CD4-positive, alpha-beta T cell (primary cell): ENCODE data around the gene BTN2A1. TPM values are rescaled to one million over a fixed set of nuclear protein-coding genes. Genes with fewer than 3 reads are reported as not detected.

Experiments used
- ATAC-seq: fragments of 200-7000 bp; cut with Tn5 transposase; one replicate; pipeline ENCODE4 v1.10.0; 2022; ENCODE audit warnings: mild to moderate bottlenecking; ENCODE audit not compliant: poor library complexity
- CTCF ChIA-PET: fragments of 350-600 bp; sonication (Branson Sonifier 250); formaldehyde crosslinking; loops from one replicate; lab custom pipeline; 2021; ENCODE audit warnings: antibody characterized with exemption, inconsistent platforms; lab: Charles Lee
- POLR2A ChIA-PET: fragments of 350-600 bp; sonication (Branson Sonifier 250); formaldehyde crosslinking; loops from one replicate; lab custom pipeline; 2021; ENCODE audit warnings: antibody characterized with exemption, inconsistent platforms; lab: Charles Lee
- DNase-seq, 14 experiments: peaks; one replicate each; pipeline ENCODE4 v3.0.0-alpha.2; 2013 to 2020; ENCODE audit warnings: mixed read lengths in 2 of 14
- H3K27ac ChIP-seq, 2 donors: one replicate each; pipeline versions ENCODE4 v1.5.1 to v1.7.0; 2013; ENCODE audit warnings: low read length in 2 of 2, low read depth in 1 of 2, mild to moderate bottlenecking in 1 of 2
- H3K27me3 ChIP-seq, 2 experiments: 1 replicate in 1 of 2; 2 replicates in 1 of 2; pipeline versions ENCODE4 v1.6.1 to v1.7.0; 2013; ENCODE audit warnings: low read length in 2 of 2, control low read depth in 1 of 2, mild to moderate bottlenecking in 1 of 2, moderate library complexity in 1 of 2; ENCODE audit not compliant: insufficient read depth in 2 of 2, control insufficient read depth in 1 of 2
- H3K36me3 ChIP-seq: one replicate; pipeline ENCODE4 v1.6.1; 2013; ENCODE audit warnings: low read length, control low read depth; ENCODE audit not compliant: insufficient read depth
- H3K4me1 ChIP-seq: one replicate; pipeline ENCODE4 v1.6.1; 2013; ENCODE audit warnings: low read length, control low read depth; ENCODE audit not compliant: insufficient read depth
- H3K4me3 ChIP-seq: one replicate; pipeline ENCODE4 v1.5.1; 2013; ENCODE audit warnings: mild to moderate bottlenecking, low read length, moderate library complexity
- H3K9me3 ChIP-seq, 2 experiments: 1 replicate in 1 of 2; 2 replicates in 1 of 2; pipeline versions ENCODE4 v1.6.1 to v1.7.0; 2013; ENCODE audit warnings: low read length in 2 of 2, mild to moderate bottlenecking in 2 of 2, control low read depth in 1 of 2, moderate library complexity in 1 of 2; ENCODE audit not compliant: control insufficient read depth in 1 of 2, insufficient read depth in 1 of 2
- H3K27ac Mint-ChIP-seq: one replicate; pipeline ENCODE4 v1.8.0; 2020; ENCODE audit warnings: mixed read lengths
- H3K27me3 Mint-ChIP-seq: one replicate; pipeline ENCODE4 v1.8.0; 2021; ENCODE audit warnings: mixed read lengths
- H3K36me3 Mint-ChIP-seq: one replicate; pipeline ENCODE4 v1.8.0; 2021; ENCODE audit warnings: low read depth, mixed read lengths
- H3K4me1 Mint-ChIP-seq: one replicate; pipeline ENCODE4 v1.8.0; 2021; ENCODE audit warnings: low read depth, mixed read lengths
- H3K4me3 Mint-ChIP-seq: one replicate; pipeline ENCODE4 v1.8.0; 2020; ENCODE audit warnings: mild to moderate bottlenecking, mixed read lengths
- H3K9me3 Mint-ChIP-seq: one replicate; pipeline ENCODE4 v1.8.0; 2020; ENCODE audit warnings: mixed read lengths
- intact Hi-C, 2 experiments: fragments of 100-400 bp; cut with DNase I in 1 of 2; cut with micrococcal nuclease in 1 of 2; formaldehyde crosslinking; loops; one replicate each; pipeline versions ENCODE4 v1.15.1 to v1.9.0; 2023 to 2025; cut with DNase I, micrococcal nuclease
- total RNA-seq, 174 experiments: library from RNA in 2 of 174; stranded (reverse) in 2 of 174; gene quantifications; one replicate each; pipeline ENCODE4 v1.2.3 and lab custom pipeline; 2021 to 2026
- TF ChIP-seq, protein P1 (sequence below): fragments of 200-600 bp; IDR thresholded peaks from one replicate; pipeline ENCODE4 v1.8.0; 2022; ENCODE audit warnings: antibody characterized with exemption, mild to moderate bottlenecking

BTN2A1 gene
- total RNA-seq, 2 experiments from 2014 or later = 16.2 to 17.5 TPM

GRCh38 chr6:26420688-26421171 lies 37.0 kb upstream of the BTN2A1 start:
- TF ChIP-seq, protein P1, sequence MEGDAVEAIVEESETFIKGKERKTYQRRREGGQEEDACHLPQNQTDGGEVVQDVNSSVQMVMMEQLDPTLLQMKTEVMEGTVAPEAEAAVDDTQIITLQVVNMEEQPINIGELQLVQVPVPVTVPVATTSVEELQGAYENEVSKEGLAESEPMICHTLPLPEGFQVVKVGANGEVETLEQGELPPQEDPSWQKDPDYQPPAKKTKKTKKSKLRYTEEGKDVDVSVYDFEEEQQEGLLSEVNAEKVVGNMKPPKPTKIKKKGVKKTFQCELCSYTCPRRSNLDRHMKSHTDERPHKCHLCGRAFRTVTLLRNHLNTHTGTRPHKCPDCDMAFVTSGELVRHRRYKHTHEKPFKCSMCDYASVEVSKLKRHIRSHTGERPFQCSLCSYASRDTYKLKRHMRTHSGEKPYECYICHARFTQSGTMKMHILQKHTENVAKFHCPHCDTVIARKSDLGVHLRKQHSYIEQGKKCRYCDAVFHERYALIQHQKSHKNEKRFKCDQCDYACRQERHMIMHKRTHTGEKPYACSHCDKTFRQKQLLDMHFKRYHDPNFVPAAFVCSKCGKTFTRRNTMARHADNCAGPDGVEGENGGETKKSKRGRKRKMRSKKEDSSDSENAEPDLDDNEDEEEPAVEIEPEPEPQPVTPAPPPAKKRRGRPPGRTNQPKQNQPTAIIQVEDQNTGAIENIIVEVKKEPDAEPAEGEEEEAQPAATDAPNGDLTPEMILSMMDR = peak; percentile 54
- Mint-ChIP-seq H3K36me3 (peaks cover 15% of the 10 kb centered on the region), H3K27ac (no peak overlapping the region), H3K9me3 (peaks cover 2% of the 10 kb centered on the region), H3K4me1 (peaks cover 4% of the 10 kb centered on the region), H3K4me3 (no peak overlapping the region), H3K27me3 (no peaks in the 10 kb centered on the region)
- DNase-seq (peak in 5 of 14 experiments; percentile 29 to 70 (median 49)), ATAC-seq (peak; percentile 20)
- no peaks in the 10 kb centered on the region for H3K27me3 ChIP-seq
- H3K4me3 ChIP-seq = peak overlapping the region; percentile 93
- peak overlapping the region; percentile 36 to 40 for H3K27ac ChIP-seq
- peaks cover 15% of the 10 kb centered on the region for H3K4me1 ChIP-seq
- ChIA-PET POLR2A (interaction anchor here (1.0 to 1.4 kb wide), 3 partner anchors 32 to 117 kb away, joined by 3 to 4 read pairs (median 3); no protein-coding TSS in a partner anchor), CTCF (interaction anchor here (0.6 to 3.6 kb wide), 8 partner anchors 12 to 175 kb away, joined by 3 to 16 read pairs (median 3); partner anchors contain the start of gene HMGN4)
- intact Hi-C loops = loop anchor here in 1 of 2 experiments (2.0 kb wide), 2 partner anchors 18 to 80 kb away; partner anchors contain the start of gene BTN3A1
- no peaks in the 10 kb centered on the region for H3K36me3 ChIP-seq
- H3K9me3 ChIP-seq = peaks cover 0 to 8% of the 10 kb centered on the region in 2 experiments

DNA sequence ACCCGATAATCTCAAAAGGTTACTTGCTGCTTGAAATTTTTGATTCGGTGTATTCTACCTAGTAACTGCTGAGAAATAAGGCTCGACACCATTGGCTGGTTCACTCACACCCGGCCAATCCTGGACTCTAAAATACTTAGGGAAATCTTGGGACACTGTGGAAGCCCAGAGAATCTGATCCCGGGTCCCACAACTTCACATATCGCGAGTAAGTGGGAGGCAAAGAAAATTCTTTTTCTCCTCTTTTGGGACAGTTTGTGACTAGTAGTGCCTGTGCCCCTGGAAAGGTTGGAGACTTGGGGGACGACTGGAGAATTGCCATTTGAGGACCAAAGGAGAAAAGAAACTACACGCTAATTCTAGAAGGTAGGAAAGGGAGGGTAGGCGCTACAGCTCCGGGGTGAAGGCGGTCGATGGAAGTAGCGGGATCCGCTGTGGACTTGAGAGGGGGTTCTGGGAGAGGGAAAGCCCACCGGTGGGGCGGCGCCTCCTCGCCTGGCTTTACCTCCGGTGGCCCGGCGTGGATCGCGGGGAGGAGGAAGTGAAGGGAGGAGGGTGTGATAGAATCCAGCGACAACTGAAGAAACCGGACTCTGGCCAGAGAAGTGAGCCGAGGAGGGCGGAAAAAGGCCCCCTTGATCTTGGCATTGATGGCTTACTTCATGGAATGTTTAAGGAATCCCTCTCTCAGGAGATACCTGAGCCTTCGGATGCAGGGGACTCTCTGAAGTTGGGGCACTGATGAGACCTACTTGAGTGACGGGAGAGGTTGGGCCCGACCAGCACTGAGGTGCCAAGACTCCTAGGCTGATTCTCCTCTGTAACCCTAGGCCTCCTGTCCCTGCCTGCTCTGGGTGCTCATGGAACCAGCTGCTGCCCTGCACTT lies 36.3 kb upstream of the BTN2A1 start:
- intact Hi-C loops = loop anchor here in 1 of 2 experiments (2.0 kb wide), 2 partner anchors 19 to 81 kb away; partner anchors contain the start of gene BTN3A1
- Mint-ChIP-seq H3K36me3 (peaks cover 8% of the 10 kb centered on the region), H3K9me3 (peaks cover 2% of the 10 kb centered on the region), H3K4me1 (peaks cover 4% of the 10 kb centered on the region), H3K4me3 (no peak overlapping the region), H3K27ac (no peak overlapping the region), H3K27me3 (no peaks in the 10 kb centered on the region)
- CTCF ChIA-PET = interaction anchor here (0.6 to 3.6 kb wide), 8 partner anchors 11 to 174 kb away, joined by 3 to 16 read pairs (median 3); partner anchors contain the start of gene HMGN4
- Histone ChIP-seq H3K4me3 (peak overlapping the region; percentile 93), H3K4me1 (peaks cover 15% of the 10 kb centered on the region), H3K9me3 (peaks cover 0 to 8% of the 10 kb centered on the region in 2 experiments), H3K27ac (peak overlapping the region; percentile 36 to 40), H3K36me3 (no peaks in the 10 kb centered on the region), H3K27me3 (no peaks in the 10 kb centered on the region)
- POLR2A ChIA-PET = interaction anchor here (1.0 to 1.2 kb wide), 2 partner anchors 112 to 116 kb away, joined by 3 to 4 read pairs; no protein-coding TSS in a partner anchor
- TF ChIP-seq, protein P1 = no peak
- ATAC-seq (peak; percentile 97), DNase-seq (peak in 11 of 14 experiments; percentile 10 to 82 (median 29))

GRCh38 chr6:26422329-26422728 lies 35.4 kb upstream of the BTN2A1 start:
- no peak for ATAC-seq
- peak overlapping the region; percentile 36 for H3K4me3 Mint-ChIP-seq
- Histone ChIP-seq H3K9me3 (peaks cover 0 to 8% of the 10 kb centered on the region in 2 experiments), H3K4me1 (peaks cover 15% of the 10 kb centered on the region), H3K27me3 (no peaks in the 10 kb centered on the region), H3K4me3 (no peak overlapping the region), H3K27ac (no peak overlapping the region), H3K36me3 (no peaks in the 10 kb centered on the region)
- peaks cover 4% of the 10 kb centered on the region for H3K4me1 Mint-ChIP-seq
- ChIA-PET POLR2A (no interaction called here), CTCF (interaction anchor here (3.6 kb wide), 1 partner anchor 81 kb away, joined by 16 read pairs; no protein-coding TSS in a partner anchor)
- TF ChIP-seq, protein P1 = no peak
- no peaks in the 10 kb centered on the region for H3K27me3 Mint-ChIP-seq
- DNase-seq = no peak
- no peak overlapping the region for H3K27ac Mint-ChIP-seq
- peaks cover 4% of the 10 kb centered on the region for H3K36me3 Mint-ChIP-seq
- intact Hi-C loops = no loop called here
- H3K9me3 Mint-ChIP-seq = peaks cover 2% of the 10 kb centered on the region
